K562 (cell line): ENCODE data around the gene PCNX2. TPM values are rescaled to one million over a fixed set of nuclear protein-coding genes. Genes with fewer than 3 reads are reported as not detected.

Source experiments
- CHD2 ChIP-seq: IDR thresholded peaks from 2 replicates; pipeline ENCODE4 v1.6.1; 2011; ENCODE audit warnings: low read depth, low read length
- FOSL1 ChIP-seq: fragments of 200-800 bp; sonication (Bioruptor generic); conservative IDR thresholded peaks from 2 replicates; pipeline ENCODE4 v1.6.1; 2016; ENCODE audit warnings: missing genetic modification characterization, missing compliant biosample characterization
- MAZ ChIP-seq, 2 experiments: fragments of 450-650 bp in 1 of 2; sonication (generic) in 1 of 2; formaldehyde crosslinking; IDR thresholded peaks in 1 of 2; conservative IDR thresholded peaks in 1 of 2; 2 replicates each; pipeline versions ENCODE4 v1.4.0 to v1.5.0; 2020; ENCODE audit warnings: mild to moderate bottlenecking in 1 of 2, missing genetic modification reagents in 1 of 2
- NR1H2 ChIP-seq: sonication (generic); formaldehyde crosslinking; IDR thresholded peaks from 2 replicates; pipeline ENCODE4 v1.4.0; 2020; ENCODE audit warnings: mild to moderate bottlenecking, missing genetic modification reagents
- SMARCB1 ChIP-seq: IDR thresholded peaks from 2 replicates; pipeline ENCODE4 v1.6.1; 2011; ENCODE audit warnings: improper control_type of control experiment, low read depth; ENCODE audit not compliant: insufficient read length
- TAF15 ChIP-seq: fragments of 200-400 bp; formaldehyde crosslinking; IDR thresholded peaks from 2 replicates; pipeline ENCODE4 v1.6.1; 2017; ENCODE audit warnings: mild to moderate bottlenecking, low read depth, low read length, moderate library complexity
- ZNF24 ChIP-seq: fragments of 450-650 bp; IDR thresholded peaks from 2 replicates; pipeline ENCODE4 v1.6.1; 2016
- ZNF253 ChIP-seq: fragments of 250-450 bp; sonication (Bioruptor Pico); conservative IDR thresholded peaks from 2 replicates; pipeline ENCODE4 v1.6.1; 2021; ENCODE audit warnings: mild to moderate bottlenecking
- ZNF436 ChIP-seq: fragments of 250-450, 450-650 bp; sonication (Bioruptor Pico); formaldehyde crosslinking; IDR thresholded peaks from 2 replicates; pipeline ENCODE4 v1.7.0; 2020; ENCODE audit warnings: mild to moderate bottlenecking
- ZNF589 ChIP-seq: fragments of 200-800 bp; sonication (Bioruptor generic); IDR thresholded peaks from 2 replicates; pipeline ENCODE4 v1.6.1; 2016; ENCODE audit warnings: low read depth, missing genetic modification characterization, missing compliant biosample characterization
- ZNF699 ChIP-seq: fragments of 250-450 bp; sonication (Bioruptor Pico); IDR thresholded peaks from 2 replicates; pipeline ENCODE4 v1.8.0; 2021; ENCODE audit warnings: mild to moderate bottlenecking, moderate library complexity; ENCODE audit not compliant: insufficient replicate concordance
- ZNF707 ChIP-seq: fragments of 250-450 bp; sonication (Bioruptor Pico); conservative IDR thresholded peaks from 2 replicates; pipeline ENCODE4 v1.8.0; 2022; ENCODE audit warnings: inconsistent platforms, mild to moderate bottlenecking, moderate library complexity
- ZNF76 ChIP-seq: fragments of 250-450 bp; sonication (Bioruptor Pico); IDR thresholded peaks from 2 replicates; pipeline ENCODE4 v1.4.0; 2020; ENCODE audit warnings: mild to moderate bottlenecking, moderate library complexity, borderline replicate concordance
- ZNF785 ChIP-seq: fragments of 250-450 bp; sonication (Bioruptor Pico); IDR thresholded peaks from 2 replicates; pipeline ENCODE4 v1.4.0; 2020; ENCODE audit warnings: mild to moderate bottlenecking
- polyA plus RNA-seq, 8 experiments: library from polyadenylated mRNA; depleted of rRNA in 4 of 8; stranded (reverse) in 5 of 8; unstranded in 3 of 8; fragments of >200 nt; fragmentation: Nextera tagmentation in 2 of 8; fragmentation: Illumina TruSeq in 1 of 8; extraction: Ambion mirVana in 2 of 8; extraction: Trizol in 1 of 8; gene quantifications; 2 replicates each; pipeline versions ENCODE4 v1.2.1 to v1.2.3, GENCODE V29; 2011 to 2014; ENCODE audit warnings: inconsistent platforms in 1 of 8, missing spikeins in 1 of 8
- total RNA-seq, 7 experiments: library from RNA; depleted of rRNA in 6 of 7; stranded (reverse); fragments of >200 nt in 6 of 7; fragmentation: Illumina TruSeq in 2 of 7; extraction: Trizol in 2 of 7; gene quantifications; 2 replicates each; pipeline versions ENCODE4 v1.2.1 to v1.2.3, GENCODE V29; 2011 to 2021; ENCODE audit warnings: low replicate concordance in 1 of 7
- TF ChIP-seq, protein P1 (sequence below): fragments of 250-450 bp; sonication (Bioruptor Pico); IDR thresholded peaks from 2 replicates; pipeline ENCODE4 v1.8.0; 2022; ENCODE audit warnings: moderate library complexity, mild to moderate bottlenecking, inconsistent platforms
- TF ChIP-seq, protein P2 (sequence below): fragments of 150-350 bp; IDR thresholded peaks from 2 replicates; pipeline ENCODE4 v1.6.1; 2014; ENCODE audit warnings: low read depth, mild to moderate bottlenecking, low read length, borderline replicate concordance
- TF ChIP-seq, protein P3 (sequence below): fragments of 450-650 bp; IDR thresholded peaks from 2 replicates; pipeline ENCODE4 v1.6.1; 2016; ENCODE audit warnings: borderline replicate concordance
- TF ChIP-seq, protein P4 (sequence below): fragments of 450-650 bp; IDR thresholded peaks from 2 replicates; pipeline ENCODE4 v1.6.1; 2016; ENCODE audit warnings: low read depth, mild to moderate bottlenecking, moderate library complexity
- TF ChIP-seq, protein P5 (sequence below): fragments of 250-450 bp; sonication (Bioruptor Pico); IDR thresholded peaks from 2 replicates; pipeline ENCODE4 v1.9.0; 2021; ENCODE audit warnings: mild to moderate bottlenecking

PCNX2 gene
- total and polyA plus RNA-seq, 9 of the 15 experiments (the other 6 are each of a cell fraction or from before 2014, with no cell fraction given) = 0.07 to 0.33 TPM; not detected in 7

DNA sequence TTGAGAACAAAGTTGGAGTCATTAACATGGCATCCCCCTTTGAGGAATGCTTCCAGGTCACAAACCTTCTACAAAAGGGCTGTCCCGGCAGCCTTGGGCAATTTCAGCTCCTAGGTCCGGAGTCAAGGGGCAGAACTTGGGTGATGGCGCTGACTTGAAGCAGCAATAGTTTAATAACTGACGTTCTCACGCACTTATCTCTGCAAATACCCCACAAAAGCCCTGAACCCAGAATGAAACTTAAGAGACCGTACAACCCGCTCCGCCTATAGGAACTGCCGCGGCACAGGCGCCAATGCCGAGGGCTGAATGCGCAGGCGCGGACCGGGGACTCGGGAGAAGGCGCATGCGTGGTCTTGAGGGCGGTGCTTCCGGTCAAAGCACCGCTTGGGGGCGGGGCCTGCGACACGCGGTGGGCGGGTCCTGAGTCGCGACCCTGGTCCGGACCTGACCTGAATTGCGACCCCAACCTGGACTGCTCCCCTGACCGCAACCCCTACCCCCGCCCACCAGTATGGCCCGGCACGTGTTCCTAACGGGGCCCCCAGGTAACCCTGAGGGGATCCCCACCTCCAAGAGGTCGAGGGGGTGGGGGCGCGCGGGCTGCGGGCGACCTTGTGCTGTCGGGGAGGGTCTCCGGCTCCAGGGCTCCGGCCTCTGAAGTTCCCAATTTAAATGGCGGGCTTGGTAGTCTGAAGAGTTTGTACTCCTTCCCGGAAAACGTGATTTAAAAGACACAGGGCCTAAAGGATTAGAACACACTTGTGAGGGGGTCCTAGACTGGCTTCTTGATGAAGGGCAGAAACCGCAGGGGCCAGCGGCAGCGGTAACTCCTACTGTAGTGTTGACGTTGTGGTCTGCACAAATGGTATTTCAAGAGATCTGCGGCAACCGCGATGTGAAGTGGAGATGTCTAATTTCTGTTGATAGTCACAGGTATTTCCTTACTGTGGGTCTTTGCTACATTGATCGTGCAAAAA lies 345.0 kb downstream of the PCNX2 start, which contains the start of gene NTPCR (continued):
- no peak for TF ChIP-seq CHD2
- TF ChIP-seq, protein P1, sequence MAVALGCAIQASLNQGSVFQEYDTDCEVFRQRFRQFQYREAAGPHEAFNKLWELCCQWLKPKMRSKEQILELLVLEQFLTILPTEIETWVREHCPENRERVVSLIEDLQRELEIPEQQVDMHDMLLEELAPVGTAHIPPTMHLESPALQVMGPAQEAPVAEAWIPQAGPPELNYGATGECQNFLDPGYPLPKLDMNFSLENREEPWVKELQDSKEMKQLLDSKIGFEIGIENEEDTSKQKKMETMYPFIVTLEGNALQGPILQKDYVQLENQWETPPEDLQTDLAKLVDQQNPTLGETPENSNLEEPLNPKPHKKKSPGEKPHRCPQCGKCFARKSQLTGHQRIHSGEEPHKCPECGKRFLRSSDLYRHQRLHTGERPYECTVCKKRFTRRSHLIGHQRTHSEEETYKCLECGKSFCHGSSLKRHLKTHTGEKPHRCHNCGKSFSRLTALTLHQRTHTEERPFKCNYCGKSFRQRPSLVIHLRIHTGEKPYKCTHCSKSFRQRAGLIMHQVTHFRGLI = 0 out of 2 replicates have a peak, but pooled peaks have one; percentile 62
- no peak for TF ChIP-seq NR1H2
- no peak for TF ChIP-seq ZNF24
- TF ChIP-seq ZNF253 (CRISPR knock-in tag) = no peak
- peak in 1 of 2 experiments; percentile 64; a peak in 3 of 4 replicates for TF ChIP-seq MAZ (CRISPR knock-in tag; conservative IDR thresholded peaks at IDR 0.05 in 1 of 2, IDR thresholded peaks at IDR 0.05 in 1 of 2)
- TF ChIP-seq TAF15 = no peak
- TF ChIP-seq ZNF589 (CRISPR knock-in tag) = no peak; the same call in 1 of the 2 replicates
- TF ChIP-seq, protein P2, sequence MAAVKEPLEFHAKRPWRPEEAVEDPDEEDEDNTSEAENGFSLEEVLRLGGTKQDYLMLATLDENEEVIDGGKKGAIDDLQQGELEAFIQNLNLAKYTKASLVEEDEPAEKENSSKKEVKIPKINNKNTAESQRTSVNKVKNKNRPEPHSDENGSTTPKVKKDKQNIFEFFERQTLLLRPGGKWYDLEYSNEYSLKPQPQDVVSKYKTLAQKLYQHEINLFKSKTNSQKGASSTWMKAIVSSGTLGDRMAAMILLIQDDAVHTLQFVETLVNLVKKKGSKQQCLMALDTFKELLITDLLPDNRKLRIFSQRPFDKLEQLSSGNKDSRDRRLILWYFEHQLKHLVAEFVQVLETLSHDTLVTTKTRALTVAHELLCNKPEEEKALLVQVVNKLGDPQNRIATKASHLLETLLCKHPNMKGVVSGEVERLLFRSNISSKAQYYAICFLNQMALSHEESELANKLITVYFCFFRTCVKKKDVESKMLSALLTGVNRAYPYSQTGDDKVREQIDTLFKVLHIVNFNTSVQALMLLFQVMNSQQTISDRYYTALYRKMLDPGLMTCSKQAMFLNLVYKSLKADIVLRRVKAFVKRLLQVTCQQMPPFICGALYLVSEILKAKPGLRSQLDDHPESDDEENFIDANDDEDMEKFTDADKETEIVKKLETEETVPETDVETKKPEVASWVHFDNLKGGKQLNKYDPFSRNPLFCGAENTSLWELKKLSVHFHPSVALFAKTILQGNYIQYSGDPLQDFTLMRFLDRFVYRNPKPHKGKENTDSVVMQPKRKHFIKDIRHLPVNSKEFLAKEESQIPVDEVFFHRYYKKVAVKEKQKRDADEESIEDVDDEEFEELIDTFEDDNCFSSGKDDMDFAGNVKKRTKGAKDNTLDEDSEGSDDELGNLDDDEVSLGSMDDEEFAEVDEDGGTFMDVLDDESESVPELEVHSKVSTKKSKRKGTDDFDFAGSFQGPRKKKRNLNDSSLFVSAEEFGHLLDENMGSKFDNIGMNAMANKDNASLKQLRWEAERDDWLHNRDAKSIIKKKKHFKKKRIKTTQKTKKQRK = no peak
- no peak for TF ChIP-seq ZNF699
- TF ChIP-seq ZNF76 (CRISPR knock-in tag) = no peak
- no peak for TF ChIP-seq SMARCB1
- no peak for TF ChIP-seq ZNF436 (CRISPR knock-in tag)
- TF ChIP-seq, protein P3, sequence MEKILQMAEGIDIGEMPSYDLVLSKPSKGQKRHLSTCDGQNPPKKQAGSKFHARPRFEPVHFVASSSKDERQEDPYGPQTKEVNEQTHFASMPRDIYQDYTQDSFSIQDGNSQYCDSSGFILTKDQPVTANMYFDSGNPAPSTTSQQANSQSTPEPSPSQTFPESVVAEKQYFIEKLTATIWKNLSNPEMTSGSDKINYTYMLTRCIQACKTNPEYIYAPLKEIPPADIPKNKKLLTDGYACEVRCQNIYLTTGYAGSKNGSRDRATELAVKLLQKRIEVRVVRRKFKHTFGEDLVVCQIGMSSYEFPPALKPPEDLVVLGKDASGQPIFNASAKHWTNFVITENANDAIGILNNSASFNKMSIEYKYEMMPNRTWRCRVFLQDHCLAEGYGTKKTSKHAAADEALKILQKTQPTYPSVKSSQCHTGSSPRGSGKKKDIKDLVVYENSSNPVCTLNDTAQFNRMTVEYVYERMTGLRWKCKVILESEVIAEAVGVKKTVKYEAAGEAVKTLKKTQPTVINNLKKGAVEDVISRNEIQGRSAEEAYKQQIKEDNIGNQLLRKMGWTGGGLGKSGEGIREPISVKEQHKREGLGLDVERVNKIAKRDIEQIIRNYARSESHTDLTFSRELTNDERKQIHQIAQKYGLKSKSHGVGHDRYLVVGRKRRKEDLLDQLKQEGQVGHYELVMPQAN = no peak
- no peak for TF ChIP-seq ZNF785
- TF ChIP-seq, protein P4, sequence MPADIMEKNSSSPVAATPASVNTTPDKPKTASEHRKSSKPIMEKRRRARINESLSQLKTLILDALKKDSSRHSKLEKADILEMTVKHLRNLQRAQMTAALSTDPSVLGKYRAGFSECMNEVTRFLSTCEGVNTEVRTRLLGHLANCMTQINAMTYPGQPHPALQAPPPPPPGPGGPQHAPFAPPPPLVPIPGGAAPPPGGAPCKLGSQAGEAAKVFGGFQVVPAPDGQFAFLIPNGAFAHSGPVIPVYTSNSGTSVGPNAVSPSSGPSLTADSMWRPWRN = no peak
- TF ChIP-seq, protein P5, sequence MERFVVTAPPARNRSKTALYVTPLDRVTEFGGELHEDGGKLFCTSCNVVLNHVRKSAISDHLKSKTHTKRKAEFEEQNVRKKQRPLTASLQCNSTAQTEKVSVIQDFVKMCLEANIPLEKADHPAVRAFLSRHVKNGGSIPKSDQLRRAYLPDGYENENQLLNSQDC (CRISPR knock-in tag) = no peak
- no peak; the same call in 1 of the 2 replicates for TF ChIP-seq ZNF707 (CRISPR knock-in tag)
- TF ChIP-seq FOSL1 (tag) = no peak
